ENCODE results near the gene STAT3.

DNA sequence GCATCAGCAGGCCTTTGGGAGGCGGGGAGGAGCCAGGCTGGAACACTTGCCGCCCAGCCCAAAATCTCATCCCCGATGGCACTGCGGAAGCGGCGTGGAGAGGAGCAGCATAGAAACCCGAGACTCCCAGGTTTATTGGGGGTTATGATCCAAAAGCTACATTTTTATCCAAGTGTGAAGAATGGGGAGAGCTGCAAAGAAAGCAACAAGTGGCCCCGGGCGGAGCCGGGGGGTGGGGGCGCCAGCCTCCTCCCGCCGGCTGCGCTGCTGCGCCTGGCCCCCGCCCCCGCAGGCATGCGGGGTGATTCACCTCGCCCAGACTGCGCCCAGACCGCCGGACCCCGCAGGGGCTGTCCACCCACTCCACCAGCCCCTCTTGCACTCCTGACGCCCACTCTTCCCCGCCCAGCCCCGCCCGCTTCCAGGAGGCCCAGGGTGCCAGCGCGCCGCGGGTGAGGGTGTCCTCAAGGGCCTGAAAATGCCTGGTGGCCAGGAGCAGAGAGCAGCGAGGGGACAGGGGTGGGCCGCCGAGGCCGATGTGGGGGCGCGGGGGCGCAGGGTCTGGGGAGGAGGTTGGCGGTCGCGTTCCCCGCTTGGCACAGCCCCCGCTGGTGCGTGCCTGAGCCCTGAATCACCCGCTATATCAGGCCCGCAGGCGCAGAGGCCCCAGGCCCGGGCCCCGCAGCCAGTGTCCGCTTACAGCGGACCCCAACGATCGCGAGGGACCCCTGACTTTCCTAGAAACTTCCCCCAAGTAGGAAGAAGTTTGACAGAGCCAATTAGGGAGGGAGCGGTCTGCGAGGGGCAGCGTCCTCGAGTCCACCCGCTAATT, 33.5 kb upstream of the STAT3 start:
- TF ChIP-seq SRSF9 (IDR thresholded peaks at IDR 0.05; ENCODE audit: borderline replicate concordance, low read depth, low read length) (no peak), ZNF143 (CRISPR knock-in tag; IDR thresholded peaks at IDR 0.05) (no peak), SLC30A9 (CRISPR knock-in tag; IDR thresholded peaks at IDR 0.05) (no peak), ILF3 (IDR thresholded peaks at IDR 0.05; ENCODE audit: borderline replicate concordance) (no peak), PHF8 (IDR thresholded peaks at IDR 0.05; ENCODE audit: borderline replicate concordance, low read length) (no peak), ZNF24 (IDR thresholded peaks at IDR 0.05) (no peak), MAFK (IDR thresholded peaks at IDR 0.05; ENCODE audit: low read length) (no peak)
